ENCODE measurements around the gene GLRA3. TPM values are rescaled to one million over a fixed set of nuclear protein-coding genes. Genes with fewer than 3 reads are reported as not detected.
A peak's percentile ranks its signal among the peaks of the same experiment; 100 is the strongest.

The GLRA3 gene
- total and polyA plus RNA-seq, 2 of the 8 experiments (the other 6 are each of a cell fraction or from before 2014, with no cell fraction given), result 0.02 TPM; not detected in 1

DNA sequence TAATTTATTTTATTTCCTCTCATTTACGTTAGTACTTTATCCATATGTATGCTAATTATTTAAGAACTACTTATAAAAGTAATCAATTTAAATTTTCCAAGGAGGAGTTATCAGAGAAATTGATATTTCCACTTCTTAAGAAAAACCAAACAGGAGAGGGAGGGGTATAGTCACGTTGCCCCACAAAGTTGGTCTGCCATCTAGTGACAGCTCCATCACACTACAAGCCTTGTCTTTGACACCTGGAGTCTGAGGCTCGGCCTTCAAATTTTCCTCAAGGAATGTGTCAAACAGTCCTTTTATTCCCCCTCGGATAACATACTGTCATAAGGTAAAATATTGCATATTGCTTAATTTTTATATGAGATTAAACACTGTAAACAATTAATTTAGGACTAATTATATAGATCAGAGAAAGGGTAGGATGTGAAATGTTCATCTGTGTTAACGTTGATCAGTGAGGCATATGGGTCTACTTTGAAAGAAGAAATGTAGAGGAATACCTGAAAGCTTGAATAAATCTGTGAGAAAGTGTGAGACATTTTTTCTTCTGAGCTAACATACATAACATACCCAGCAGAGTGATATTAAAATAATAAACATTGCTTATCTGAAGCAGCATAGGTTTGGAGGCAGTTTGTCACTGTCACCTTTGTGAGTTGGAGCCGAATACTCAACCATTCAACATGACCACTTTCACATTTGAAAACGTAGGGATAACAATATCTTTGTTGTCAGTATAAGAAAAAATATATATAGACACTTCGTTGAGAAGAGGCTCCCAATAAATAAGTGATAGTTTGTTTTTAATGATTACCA is 114.4 kb downstream of the GLRA3 start:
- Histone ChIP-seq H3K36me3 (ENCODE audit: control insufficient read depth in 2 of 4, insufficient read depth in 4 of 4, low read length in 3 of 4) (no peaks in the 10 kb centered on the region), H3K9ac (replicated peaks in 1 of 4; ENCODE audit: extremely low read depth in 1 of 4, low read depth in 3 of 4, low read length in 3 of 4) (no peak overlapping the region), H2AFZ (ENCODE audit: low read length) (no peak overlapping the region), H3K23me2 (ENCODE audit: low read depth, low read length) (no peaks in the 10 kb centered on the region), H2BK12ac (ENCODE audit: low read depth, low read length) (no peak overlapping the region), H3K27me3 (replicated peaks in 1 of 4; ENCODE audit: control insufficient read depth in 3 of 4, extremely low read depth in 1 of 4, insufficient read depth in 3 of 4, low read length in 3 of 4) (no peaks in the 10 kb centered on the region), H2AK5ac (ENCODE audit: low read depth, low read length) (no peak overlapping the region), H3K4me2 (ENCODE audit: insufficient read depth in 1 of 2, low read depth in 2 of 2, low read length in 2 of 2) (no peak overlapping the region), H4K8ac (ENCODE audit: extremely low read depth, insufficient read depth, low read length) (no peak overlapping the region), H4K5ac (ENCODE audit: insufficient read length, low read depth, low read length) (no peak overlapping the region), H2BK20ac (ENCODE audit: low read length) (no peak overlapping the region), H3K18ac (ENCODE audit: extremely low read depth, low read length) (no peak overlapping the region), H4K20me1 (replicated peaks in 1 of 2; ENCODE audit: control insufficient read depth in 1 of 2, insufficient read depth in 2 of 2, low read length in 2 of 2) (no peaks in the 10 kb centered on the region), H3K4me1 (replicated peaks in 1 of 4; ENCODE audit: control insufficient read depth in 3 of 4, insufficient read depth in 4 of 4, low read length in 3 of 4) (peaks cover 0 to 4% (median 2%) of the 10 kb centered on the region in 4 experiments; a peak in 1 of 7 replicates), H3K27ac (ENCODE audit: low read depth, low read length) (no peak overlapping the region), H3K23ac (ENCODE audit: insufficient read length) (no peak overlapping the region), H2BK120ac (replicated peaks; ENCODE audit: low read depth, low read length) (no peak overlapping the region), H4K91ac (replicated peaks; ENCODE audit: insufficient read length, low read length) (no peak overlapping the region), H3K4me3 (ENCODE audit: extremely low read depth in 1 of 4, insufficient read depth in 2 of 4, low read depth in 3 of 4, low read length in 4 of 4) (no peak overlapping the region), H3K14ac (ENCODE audit: insufficient read length) (no peak overlapping the region), H3K79me2 (ENCODE audit: control insufficient read depth in 1 of 2, insufficient read depth in 2 of 2, low read length in 2 of 2) (no peaks in the 10 kb centered on the region), H2BK15ac (ENCODE audit: low read length) (no peak overlapping the region), H3K79me1 (ENCODE audit: low read depth, low read length) (no peaks in the 10 kb centered on the region), H3K9me3 (ENCODE audit: insufficient read depth in 2 of 2, low read depth in 1 of 2, low read length in 1 of 2) (no peaks in the 10 kb centered on the region), H3K4ac (replicated peaks; ENCODE audit: insufficient read length, low read depth, low read length) (no peak overlapping the region), H2BK5ac (ENCODE audit: low read depth, low read length) (no peak overlapping the region), H3K56ac (replicated peaks; ENCODE audit: insufficient read length, low read depth, low read length) (no peak overlapping the region)
- FAIRE-seq (peak; percentile 96), DNase-seq (ENCODE audit: low read depth in 1 of 2, low spot score in 2 of 2) (peak; percentile 10 to 60)
- POLR2A ChIA-PET (ENCODE audit: partially characterized antibody), result no interaction called here
- TF ChIP-seq CTCF (IDR thresholded peaks at IDR 0.05; ENCODE audit: control extremely low read depth in 1 of 3, insufficient read depth in 1 of 3, low read depth in 1 of 3, low read length in 3 of 3), result peak; percentile 63 to 75 (median 64)
- TF ChIP-seq POLR2A (IDR thresholded peaks at IDR 0.05; ENCODE audit: control extremely low read depth in 1 of 2, low read depth in 2 of 2, low read length in 2 of 2), result no peak
- TF ChIP-seq RAD21 (IDR thresholded peaks at IDR 0.05 in 1 of 2, conservative IDR thresholded peaks at IDR 0.05 in 1 of 2; ENCODE audit: low read depth in 2 of 2, low read length in 2 of 2), result peak; percentile 74 to 77
- 59% methylated on average over 8 of the region's 8 CpGs; no CpG with 5 or more reads in 1 of the 2 experiments for WGBS, 2 experiments (ENCODE audit: extremely low coverage in 1 of 2, insufficient coverage in 1 of 2, insufficient read length in 1 of 2, insufficient replicate concordance in 2 of 2, low coverage in 1 of 2, low lambda C conversion rate in 2 of 2, missing lambda C conversion rate in 1 of 2)
- CTCF ChIA-PET (ENCODE audit: partially characterized antibody), result interaction anchor here (0.6 to 3.6 kb wide), 26 partner anchors 10 to 594 kb away, joined by 3 to 12 read pairs (median 4); no protein-coding TSS in a partner anchor

Measured in H1 (cell line).